Measurements from ENCODE around the gene NIBAN1. TPM values are rescaled to one million over a fixed set of nuclear protein-coding genes. Genes with fewer than 3 reads are reported as not detected.
"Not testable (repeated sequence)": the region's sequence is repeated elsewhere in the genome, so short reads cannot be mapped to it uniquely, and the experiment has no call there.

The NIBAN1 gene
- total and polyA plus RNA-seq, 4 experiments from 2014 or later, result 9.9 to 43.2 (median 37.8) TPM

GRCh38 chr1:184965944-184966860 lies 8.1 kb downstream of the NIBAN1 start:
- Histone ChIP-seq H3K36me3 (ENCODE audit: insufficient read depth, low read length) (no peaks in the 10 kb centered on the region), H3K9me3 (ENCODE audit: control insufficient read depth in 1 of 2, low read length in 2 of 2) (no peaks in the 10 kb centered on the region), H3K27ac (ENCODE audit: low read depth, low read length) (no peak overlapping the region), H3K27me3 (ENCODE audit: insufficient read depth, low read length) (no peaks in the 10 kb centered on the region), H3K4me3 (ENCODE audit: low read length in 2 of 2) (no peak overlapping the region), H3K4me1 (ENCODE audit: insufficient read depth, low read length) (peaks cover 28% of the 10 kb centered on the region)
- Mint-ChIP-seq H3K4me3 (no peak overlapping the region), H3K9me3 (peaks cover 0 to 3% (median 0%) of the 10 kb centered on the region in 8 donors), H3K27ac (peak overlapping the region in 4 of 7 donors; percentile 19 to 73 (median 44)), H3K36me3 (peaks cover 27% of the 10 kb centered on the region in 2 donors), H3K27me3 (no peaks in the 10 kb centered on the region), H3K4me1 (peaks cover 31 to 63% (median 43%) of the 10 kb centered on the region in 4 donors)
- intact Hi-C loops (cut with micrococcal nuclease), result no loop called here
- ChIA-PET POLR2A (ENCODE audit: partially characterized antibody) (interaction anchor here (1.8 kb wide), 1 partner anchor 9 kb away, joined by 10 read pairs; the partner anchor contains the start of gene NIBAN1), CTCF (ENCODE audit: partially characterized antibody) (interaction anchor here (0.7 to 4.2 kb wide), 5 partner anchors 9 to 161 kb away, joined by 3 to 20 read pairs (median 3); no protein-coding TSS in a partner anchor)
- no peak for DNase-seq

GRCh38 chr1:184965439-184965838 lies 8.9 kb downstream of the NIBAN1 start:
- intact Hi-C loops (cut with micrococcal nuclease), result no loop called here
- Histone ChIP-seq H3K4me1 (ENCODE audit: insufficient read depth, low read length) (peaks cover 21% of the 10 kb centered on the region), H3K27ac (ENCODE audit: low read depth, low read length) (no peak overlapping the region), H3K36me3 (ENCODE audit: insufficient read depth, low read length) (no peaks in the 10 kb centered on the region), H3K9me3 (ENCODE audit: control insufficient read depth in 1 of 2, low read length in 2 of 2) (no peaks in the 10 kb centered on the region), H3K27me3 (ENCODE audit: insufficient read depth, low read length) (no peaks in the 10 kb centered on the region), H3K4me3 (ENCODE audit: low read length in 2 of 2) (no peak overlapping the region)
- peaks cover 27 to 28% of the 10 kb centered on the region in 2 donors for H3K36me3 Mint-ChIP-seq
- no peak for DNase-seq
- H3K27me3 Mint-ChIP-seq, result no peaks in the 10 kb centered on the region
- POLR2A ChIA-PET (ENCODE audit: partially characterized antibody), result interaction anchor here (1.8 kb wide), 1 partner anchor 9 kb away, joined by 10 read pairs; the partner anchor contains the start of gene NIBAN1
- H3K4me1 Mint-ChIP-seq, result peaks cover 27 to 55% (median 37%) of the 10 kb centered on the region in 4 donors
- H3K27ac Mint-ChIP-seq, result no peak overlapping the region
- CTCF ChIA-PET (ENCODE audit: partially characterized antibody), result interaction anchor here (4.2 kb wide), 1 partner anchor 17 kb away, joined by 20 read pairs; no protein-coding TSS in a partner anchor
- H3K4me3 Mint-ChIP-seq, result no peak overlapping the region
- H3K9me3 Mint-ChIP-seq, result peaks cover 0 to 3% (median 0%) of the 10 kb centered on the region in 8 donors

GRCh38 chr1:184959626-184960025 lies 14.7 kb downstream of the NIBAN1 start:
- H3K4me1 Mint-ChIP-seq, result peaks cover 20 to 35% (median 23%) of the 10 kb centered on the region in 4 donors
- H3K27ac ChIP-seq (ENCODE audit: low read depth, low read length), result no peak overlapping the region
- CTCF ChIA-PET (ENCODE audit: partially characterized antibody), result interaction anchor here (1.5 kb wide), 1 partner anchor 15 kb away, joined by 3 read pairs; the partner anchor contains the start of gene NIBAN1
- H3K4me3 ChIP-seq (ENCODE audit: low read length in 2 of 2), result no peak overlapping the region
- H3K36me3 ChIP-seq (ENCODE audit: insufficient read depth, low read length), result no peaks in the 10 kb centered on the region
- no peak overlapping the region for H3K4me3 Mint-ChIP-seq
- H3K9me3 ChIP-seq (ENCODE audit: control insufficient read depth in 1 of 2, low read length in 2 of 2), result no peaks in the 10 kb centered on the region
- H3K27ac Mint-ChIP-seq, result peak overlapping the region in 2 of 7 donors; percentile 3 to 75
- POLR2A ChIA-PET (ENCODE audit: partially characterized antibody), result interaction anchor here (0.9 kb wide), 1 partner anchor 68 kb away, joined by 3 read pairs; no protein-coding TSS in a partner anchor
- peaks cover 18 to 23% of the 10 kb centered on the region in 2 donors for H3K36me3 Mint-ChIP-seq
- peaks cover 0 to 3% (median 0%) of the 10 kb centered on the region in 8 donors for H3K9me3 Mint-ChIP-seq
- DNase-seq, result no peak
- intact Hi-C loops (cut with micrococcal nuclease), result no loop called here
- H3K27me3 Mint-ChIP-seq, result no peaks in the 10 kb centered on the region
- H3K4me1 ChIP-seq (ENCODE audit: insufficient read depth, low read length), result peaks cover 1% of the 10 kb centered on the region
- H3K27me3 ChIP-seq (ENCODE audit: insufficient read depth, low read length), result no peaks in the 10 kb centered on the region

GRCh38 chr1:184958554-184959353 lies 15.6 kb downstream of the NIBAN1 start:
- ChIA-PET CTCF (ENCODE audit: partially characterized antibody) (interaction anchor here (0.9 to 1.5 kb wide), 4 partner anchors 16 to 153 kb away, joined by 3 to 4 read pairs (median 3); partner anchors contain the start of gene NIBAN1), POLR2A (ENCODE audit: partially characterized antibody) (no interaction called here)
- H3K4me1 Mint-ChIP-seq, result peaks cover 21 to 40% (median 26%) of the 10 kb centered on the region in 4 donors
- peaks cover 10 to 14% of the 10 kb centered on the region in 2 donors for H3K36me3 Mint-ChIP-seq
- no peaks in the 10 kb centered on the region for H3K27me3 Mint-ChIP-seq
- Histone ChIP-seq H3K4me1 (ENCODE audit: insufficient read depth, low read length) (peaks cover 10% of the 10 kb centered on the region), H3K4me3 (ENCODE audit: low read length in 2 of 2) (no peak overlapping the region), H3K27ac (ENCODE audit: low read depth, low read length) (no peak overlapping the region), H3K9me3 (ENCODE audit: control insufficient read depth in 1 of 2, low read length in 2 of 2) (no peaks in the 10 kb centered on the region), H3K27me3 (ENCODE audit: insufficient read depth, low read length) (no peaks in the 10 kb centered on the region), H3K36me3 (ENCODE audit: insufficient read depth, low read length) (no peaks in the 10 kb centered on the region)
- DNase-seq, result no peak
- peak overlapping the region in 2 of 7 donors; percentile 6 to 35 for H3K27ac Mint-ChIP-seq
- intact Hi-C loops (cut with micrococcal nuclease), result no loop called here
- H3K4me3 Mint-ChIP-seq, result no peak overlapping the region
- peaks cover 0 to 3% (median 0%) of the 10 kb centered on the region in 8 donors for H3K9me3 Mint-ChIP-seq

- CTCF ChIA-PET (ENCODE audit: partially characterized antibody), result interaction anchor here (1.0 to 1.5 kb wide), 4 partner anchors 17 to 152 kb away, joined by 3 to 4 read pairs (median 3); partner anchors contain the start of gene NIBAN1
- H3K27me3 ChIP-seq (ENCODE audit: insufficient read depth, low read length); H3K27me3 Mint-ChIP-seq; H3K9me3 Mint-ChIP-seq; H3K36me3 Mint-ChIP-seq; H3K4me3 Mint-ChIP-seq; H3K27ac ChIP-seq (ENCODE audit: low read depth, low read length); H3K36me3 ChIP-seq (ENCODE audit: insufficient read depth, low read length); intact Hi-C loops (cut with micrococcal nuclease); H3K9me3 ChIP-seq (ENCODE audit: control insufficient read depth in 1 of 2, low read length in 2 of 2); DNase-seq; H3K4me3 ChIP-seq (ENCODE audit: low read length in 2 of 2): not testable (repeated sequence)
- H3K4me1 ChIP-seq (ENCODE audit: insufficient read depth, low read length), result peaks cover 15% of the 10 kb centered on the region
- POLR2A ChIA-PET (ENCODE audit: partially characterized antibody), result interaction anchor here (1.1 kb wide), 1 partner anchor 16 kb away, joined by 4 read pairs; the partner anchor contains the start of gene NIBAN1
- peak overlapping the region in 1 of 7 donors; percentile 52 for H3K27ac Mint-ChIP-seq
- H3K4me1 Mint-ChIP-seq, result peaks cover 21 to 44% (median 28%) of the 10 kb centered on the region in 4 donors
Observed at GRCh38 chr1:184957901-184958300, 16.4 kb downstream of the NIBAN1 start.

- no peaks in the 10 kb centered on the region for H3K27me3 Mint-ChIP-seq
- CTCF ChIA-PET (ENCODE audit: partially characterized antibody), result interaction anchor here (1.0 to 1.1 kb wide), 2 partner anchors 16 to 26 kb away, joined by 3 read pairs; no protein-coding TSS in a partner anchor
- Histone ChIP-seq H3K4me1 (ENCODE audit: insufficient read depth, low read length) (peaks cover 15% of the 10 kb centered on the region), H3K9me3 (ENCODE audit: control insufficient read depth in 1 of 2, low read length in 2 of 2) (no peaks in the 10 kb centered on the region), H3K27me3 (ENCODE audit: insufficient read depth, low read length) (no peaks in the 10 kb centered on the region), H3K36me3 (ENCODE audit: insufficient read depth, low read length) (no peaks in the 10 kb centered on the region), H3K27ac (ENCODE audit: low read depth, low read length) (no peak overlapping the region), H3K4me3 (ENCODE audit: low read length in 2 of 2) (no peak overlapping the region)
- DNase-seq, result no peak
- H3K36me3 Mint-ChIP-seq, result peaks cover 9% of the 10 kb centered on the region in 2 donors
- intact Hi-C loops (cut with micrococcal nuclease), result no loop called here
- H3K27ac Mint-ChIP-seq, result peak overlapping the region in 1 of 7 donors; percentile 60
- POLR2A ChIA-PET (ENCODE audit: partially characterized antibody), result interaction anchor here (1.1 kb wide), 1 partner anchor 17 kb away, joined by 4 read pairs; the partner anchor contains the start of gene NIBAN1
- H3K4me1 Mint-ChIP-seq, result peaks cover 21 to 45% (median 28%) of the 10 kb centered on the region in 4 donors
- H3K4me3 Mint-ChIP-seq, result no peak overlapping the region
- H3K9me3 Mint-ChIP-seq, result peaks cover 0 to 3% (median 0%) of the 10 kb centered on the region in 8 donors
Observed at GRCh38 chr1:184956999-184957700, 17.2 kb downstream of the NIBAN1 start.

All from CD4-positive, alpha-beta memory T cell (primary cell).